ENCODE measurements around the gene MPL.

Gene MPL

DNA sequence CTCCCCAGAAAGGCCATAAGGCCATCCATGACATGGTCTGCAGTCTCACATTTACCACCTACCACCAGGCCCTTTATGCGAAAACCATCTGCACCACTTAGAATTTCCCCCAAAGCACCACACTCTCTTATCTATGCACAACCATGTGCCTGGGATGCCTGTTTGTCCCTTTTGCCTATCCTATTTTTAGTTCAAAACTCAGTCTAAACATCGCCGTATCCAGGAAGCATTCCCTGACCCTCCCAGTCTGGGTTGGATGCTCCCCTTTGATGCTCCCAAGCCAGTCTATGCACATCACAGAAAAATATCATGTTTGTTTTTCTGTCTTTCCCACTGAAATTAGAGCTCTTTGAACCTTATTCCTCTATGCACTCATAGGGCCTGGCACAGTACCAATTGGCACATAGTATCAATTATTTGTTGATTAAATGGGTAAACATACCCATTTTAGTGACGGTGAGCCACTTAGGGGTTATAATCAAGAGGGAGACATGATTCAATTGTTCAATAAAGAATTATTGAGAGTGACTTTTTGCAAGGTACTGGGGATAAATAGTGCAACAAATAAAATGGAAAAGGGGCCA, 6.7 kb downstream of the MPL start:
- DNase-seq (ENCODE audit: low read depth in 1 of 2, low spot score in 1 of 2), result no peak
- no peak for TF ChIP-seq JUND (IDR thresholded peaks at IDR 0.05; ENCODE audit: low read depth)
- in situ Hi-C loops (cut with HindIII; ENCODE audit: low pct_unique_long_range_greater_than_20kb, low sequenced_read_pairs), result no loop called here

DNA sequence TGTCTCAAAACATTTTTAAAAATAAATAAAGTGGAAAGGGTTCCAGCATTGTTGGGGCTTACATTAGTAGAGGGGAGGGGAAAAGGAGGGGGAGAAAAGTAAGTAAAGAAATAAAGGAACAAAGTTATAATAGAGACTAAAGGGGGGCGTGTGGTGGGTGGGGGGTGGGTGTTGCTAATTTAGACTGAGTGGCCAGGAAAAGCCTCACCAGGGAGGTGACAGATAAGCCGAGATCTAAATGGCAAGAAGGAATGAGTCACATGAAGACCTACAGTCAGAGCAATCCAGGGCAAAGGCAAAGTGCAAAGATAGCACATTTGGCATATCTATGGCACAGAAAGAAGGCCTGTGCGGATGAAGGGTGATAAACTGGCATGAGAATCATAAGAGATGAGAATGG, 7.5 kb downstream of the MPL start:
- TF ChIP-seq JUND (IDR thresholded peaks at IDR 0.05; ENCODE audit: low read depth), result no peak
- no peak for DNase-seq (ENCODE audit: low read depth in 1 of 2, low spot score in 1 of 2)
- in situ Hi-C loops (cut with HindIII; ENCODE audit: low pct_unique_long_range_greater_than_20kb, low sequenced_read_pairs), result no loop called here

DNA sequence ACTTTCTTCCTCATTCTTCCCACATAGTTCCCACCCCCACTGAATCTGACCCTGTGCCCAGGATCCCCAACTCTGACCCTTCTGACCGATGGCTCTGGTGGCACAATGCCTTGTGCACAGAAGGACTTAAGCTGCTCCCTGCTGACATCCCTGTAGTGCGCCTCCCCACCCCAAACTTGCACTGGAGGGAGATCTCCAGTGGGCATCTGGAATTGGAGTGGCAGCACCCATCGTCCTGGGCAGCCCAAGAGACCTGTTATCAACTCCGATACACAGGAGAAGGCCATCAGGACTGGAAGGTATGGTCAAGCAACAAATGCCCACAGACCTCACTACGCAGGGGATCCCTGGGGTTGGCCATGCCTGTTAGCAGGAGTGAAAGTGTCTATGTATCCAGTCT, 9.0 kb downstream of the MPL start:
- in situ Hi-C loops (cut with HindIII; ENCODE audit: low pct_unique_long_range_greater_than_20kb, low sequenced_read_pairs), result no loop called here
- TF ChIP-seq JUND (IDR thresholded peaks at IDR 0.05; ENCODE audit: low read depth), result no peak
- DNase-seq (ENCODE audit: low read depth in 1 of 2, low spot score in 1 of 2), result no peak

DNA sequence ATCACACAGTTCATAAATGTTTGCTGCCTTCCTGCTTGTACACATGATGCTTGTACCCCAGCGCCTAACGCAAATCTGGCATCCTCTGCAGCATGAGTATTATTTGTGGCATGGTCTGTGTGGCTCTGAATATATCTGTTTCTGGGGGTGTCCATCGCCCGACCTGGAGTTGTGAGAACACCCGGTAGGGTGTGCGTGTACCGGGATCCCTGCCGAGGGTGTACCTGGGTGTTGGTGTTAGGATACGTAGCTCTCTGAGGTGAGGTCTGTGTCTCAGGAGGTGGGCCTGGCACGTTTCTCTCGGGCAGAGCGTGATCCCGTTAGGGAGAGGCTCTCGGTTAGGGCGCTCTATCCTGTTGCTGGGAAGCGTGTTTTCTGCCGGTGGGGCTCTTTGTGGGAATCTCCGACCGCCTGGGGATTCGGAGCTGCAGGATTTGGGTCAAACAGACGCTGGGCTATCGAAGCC, 10.8 kb downstream of the MPL start:
- peak; percentile 23 to 52 for DNase-seq (ENCODE audit: low read depth in 1 of 2, low spot score in 1 of 2)
- no peak for TF ChIP-seq JUND (IDR thresholded peaks at IDR 0.05; ENCODE audit: low read depth)
- in situ Hi-C loops (cut with HindIII; ENCODE audit: low pct_unique_long_range_greater_than_20kb, low sequenced_read_pairs), result no loop called here

DNA sequence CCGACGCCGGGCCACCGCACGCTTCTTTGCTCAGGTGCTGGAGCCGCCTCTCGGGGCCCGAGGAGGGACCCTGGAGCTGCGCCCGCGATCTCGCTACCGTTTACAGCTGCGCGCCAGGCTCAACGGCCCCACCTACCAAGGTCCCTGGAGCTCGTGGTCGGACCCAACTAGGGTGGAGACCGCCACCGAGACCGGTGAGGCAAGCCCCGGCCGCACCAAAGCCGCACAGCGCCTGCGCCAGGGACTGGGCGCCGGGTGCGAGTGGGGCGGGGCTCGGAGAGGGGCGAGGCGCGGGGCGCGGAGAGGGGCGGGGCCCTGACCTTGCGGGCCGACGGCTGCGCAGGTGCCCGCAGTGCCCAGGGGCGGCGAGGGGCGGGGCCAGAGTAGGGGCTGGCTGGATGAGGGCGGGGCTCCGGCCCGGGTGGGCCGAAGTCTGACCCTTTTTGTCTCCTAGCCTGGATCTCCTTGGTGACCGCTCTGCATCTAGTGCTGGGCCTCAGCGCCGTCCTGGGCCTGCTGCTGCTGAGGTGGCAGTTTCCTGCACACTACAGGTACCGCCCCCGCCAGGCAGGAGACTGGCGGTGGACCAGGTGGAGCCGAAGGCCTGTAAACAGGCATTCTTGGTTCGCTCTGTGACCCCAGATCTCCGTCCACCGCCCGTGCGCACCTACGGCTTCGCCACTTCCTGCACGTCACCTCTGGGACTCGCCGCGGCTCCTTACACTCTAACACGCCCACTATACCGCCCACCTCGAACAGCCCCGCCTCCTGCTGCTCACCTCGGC, 11.4 kb downstream of the MPL start:
- in situ Hi-C loops (cut with HindIII; ENCODE audit: low pct_unique_long_range_greater_than_20kb, low sequenced_read_pairs), result no loop called here
- DNase-seq (ENCODE audit: low read depth in 1 of 2, low spot score in 1 of 2), result peak; percentile 85 to 89
- TF ChIP-seq JUND (IDR thresholded peaks at IDR 0.05; ENCODE audit: low read depth), result no peak

DNA sequence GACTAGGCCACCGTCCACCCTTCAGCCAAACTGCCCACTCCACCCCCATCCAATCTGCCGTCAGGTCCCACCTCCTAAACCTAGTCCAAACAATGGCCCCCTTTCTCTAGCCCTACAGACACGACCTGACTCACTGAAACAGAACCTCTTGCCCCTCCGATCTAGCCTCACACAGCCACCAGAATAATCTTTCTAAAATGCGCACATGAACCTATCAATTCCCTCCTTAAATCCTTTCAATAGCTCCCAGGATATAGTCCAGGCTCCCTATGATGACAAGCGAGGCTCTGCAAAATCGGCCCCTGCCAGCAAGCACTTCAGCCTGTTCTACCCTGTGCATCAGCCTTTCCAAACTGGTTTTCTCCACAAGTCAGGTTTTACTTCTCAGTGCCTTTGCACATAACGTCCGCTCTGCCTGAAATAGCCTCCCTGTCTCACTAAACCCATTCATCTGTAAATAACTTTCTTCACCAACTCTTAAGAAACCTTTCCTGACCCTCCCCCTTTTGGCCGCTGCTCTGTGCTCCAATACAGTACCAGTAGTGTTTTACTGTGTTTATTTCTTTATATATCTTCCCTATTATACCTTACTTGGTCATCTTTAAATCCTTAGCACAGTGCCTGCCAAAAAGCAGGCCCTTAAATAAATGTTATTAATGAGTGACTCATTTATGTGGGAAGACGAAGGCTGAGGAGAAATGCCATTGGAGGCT, 12.1 kb downstream of the MPL start:
- no peak for TF ChIP-seq JUND (IDR thresholded peaks at IDR 0.05; ENCODE audit: low read depth)
- in situ Hi-C loops (cut with HindIII; ENCODE audit: low pct_unique_long_range_greater_than_20kb, low sequenced_read_pairs), result no loop called here
- peak; percentile 6 to 33 for DNase-seq (ENCODE audit: low read depth in 1 of 2, low spot score in 1 of 2)

DNA sequence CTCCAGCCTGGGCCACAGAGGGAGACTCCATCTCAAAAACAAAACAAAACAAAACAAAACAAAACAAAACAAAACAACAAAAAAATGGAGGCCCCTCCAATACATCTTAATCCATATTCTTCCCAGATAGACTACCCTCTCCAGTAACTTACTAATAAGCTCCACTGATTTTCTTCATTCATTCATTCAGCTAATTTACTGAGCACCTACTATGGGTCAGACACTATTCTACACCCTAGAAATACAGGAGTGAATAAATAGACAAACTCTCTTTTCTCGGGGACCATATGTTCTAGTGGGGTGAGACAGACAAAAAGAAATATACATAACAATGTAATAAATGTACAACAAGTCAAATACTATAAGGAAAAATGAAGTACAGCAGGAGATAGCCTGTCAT, 13.4 kb downstream of the MPL start:
- no peak for DNase-seq (ENCODE audit: low read depth in 1 of 2, low spot score in 1 of 2)
- in situ Hi-C loops (cut with HindIII; ENCODE audit: low pct_unique_long_range_greater_than_20kb, low sequenced_read_pairs), result no loop called here
- no peak for TF ChIP-seq JUND (IDR thresholded peaks at IDR 0.05; ENCODE audit: low read depth)

DNA sequence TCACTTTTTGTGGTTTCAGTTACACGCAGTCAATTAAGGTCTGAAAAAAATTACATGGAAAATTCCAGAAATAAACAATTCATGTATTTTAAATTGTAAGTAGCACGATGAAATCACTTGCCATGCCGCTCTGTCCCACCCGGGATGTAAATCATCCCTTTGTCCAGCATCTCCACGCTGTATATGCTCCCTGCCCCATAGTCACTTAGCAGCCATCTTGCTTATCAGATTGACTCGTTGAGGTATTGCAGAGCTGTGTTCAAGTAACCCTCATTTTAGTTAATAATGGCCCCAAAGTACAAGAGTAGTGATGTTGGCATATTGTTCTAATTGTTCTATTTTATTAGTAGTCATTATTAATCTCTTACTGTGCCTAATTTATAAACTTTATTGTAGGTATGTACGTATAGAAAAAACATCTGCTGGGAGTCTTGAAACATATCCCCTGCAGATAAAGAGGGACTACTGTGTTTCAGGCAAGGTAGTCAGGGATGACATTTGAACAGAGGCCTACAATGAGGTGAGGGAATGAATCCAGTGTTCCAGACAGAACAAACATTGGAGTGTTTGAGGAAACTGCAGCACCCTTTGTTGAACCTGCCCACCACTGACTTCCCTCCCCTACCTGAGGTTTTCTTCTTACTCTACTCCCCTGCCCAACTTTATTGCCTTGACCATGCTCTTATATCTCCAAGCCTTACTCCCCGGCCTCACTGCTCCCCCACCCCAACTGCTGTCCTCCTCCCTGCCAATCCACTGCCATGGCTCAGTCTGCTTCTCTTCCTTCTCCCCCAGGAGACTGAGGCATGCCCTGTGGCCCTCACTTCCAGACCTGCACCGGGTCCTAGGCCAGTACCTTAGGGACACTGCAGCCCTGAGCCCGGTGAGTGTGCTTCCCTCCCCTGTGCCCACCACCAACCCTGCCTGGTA, 14.1 kb downstream of the MPL start:
- DNase-seq (ENCODE audit: low read depth in 1 of 2, low spot score in 1 of 2), result no peak
- in situ Hi-C loops (cut with HindIII; ENCODE audit: low pct_unique_long_range_greater_than_20kb, low sequenced_read_pairs), result no loop called here
- TF ChIP-seq JUND (IDR thresholded peaks at IDR 0.05; ENCODE audit: low read depth), result no peak

DNA sequence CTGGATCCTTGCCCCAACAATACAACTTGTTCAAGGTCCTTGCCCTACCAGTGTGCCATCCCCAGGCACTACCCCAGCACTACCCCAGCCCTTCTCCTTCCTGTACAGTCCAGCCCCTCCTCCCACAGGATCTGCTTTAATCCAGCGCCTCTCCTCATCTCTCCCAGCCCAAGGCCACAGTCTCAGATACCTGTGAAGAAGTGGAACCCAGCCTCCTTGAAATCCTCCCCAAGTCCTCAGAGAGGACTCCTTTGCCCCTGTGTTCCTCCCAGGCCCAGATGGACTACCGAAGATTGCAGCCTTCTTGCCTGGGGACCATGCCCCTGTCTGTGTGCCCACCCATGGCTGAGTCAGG, 14.7 kb downstream of the MPL start:
- no peak for TF ChIP-seq JUND (IDR thresholded peaks at IDR 0.05; ENCODE audit: low read depth)
- in situ Hi-C loops (cut with HindIII; ENCODE audit: low pct_unique_long_range_greater_than_20kb, low sequenced_read_pairs), result no loop called here
- DNase-seq (ENCODE audit: low read depth in 1 of 2, low spot score in 1 of 2), result no peak

DNA sequence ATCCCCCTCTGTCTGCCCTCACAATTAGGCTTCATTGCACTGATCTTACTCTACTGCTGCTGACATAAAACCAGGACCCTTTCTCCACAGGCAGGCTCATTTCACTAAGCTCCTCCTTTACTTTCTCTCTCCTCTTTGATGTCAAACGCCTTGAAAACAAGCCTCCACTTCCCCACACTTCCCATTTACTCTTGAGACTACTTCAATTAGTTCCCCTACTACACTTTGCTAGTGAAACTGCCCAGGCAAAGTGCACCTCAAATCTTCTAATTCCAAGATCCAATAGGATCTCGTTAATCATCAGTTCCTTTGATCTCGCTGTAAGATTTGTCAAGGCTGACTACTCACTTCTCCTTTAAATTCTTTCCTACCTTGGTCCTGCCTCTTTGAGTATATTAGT, 15.3 kb downstream of the MPL start:
- no peak for DNase-seq (ENCODE audit: low read depth in 1 of 2, low spot score in 1 of 2)
- TF ChIP-seq JUND (IDR thresholded peaks at IDR 0.05; ENCODE audit: low read depth), result no peak
- in situ Hi-C loops (cut with HindIII; ENCODE audit: low pct_unique_long_range_greater_than_20kb, low sequenced_read_pairs), result no loop called here

DNA sequence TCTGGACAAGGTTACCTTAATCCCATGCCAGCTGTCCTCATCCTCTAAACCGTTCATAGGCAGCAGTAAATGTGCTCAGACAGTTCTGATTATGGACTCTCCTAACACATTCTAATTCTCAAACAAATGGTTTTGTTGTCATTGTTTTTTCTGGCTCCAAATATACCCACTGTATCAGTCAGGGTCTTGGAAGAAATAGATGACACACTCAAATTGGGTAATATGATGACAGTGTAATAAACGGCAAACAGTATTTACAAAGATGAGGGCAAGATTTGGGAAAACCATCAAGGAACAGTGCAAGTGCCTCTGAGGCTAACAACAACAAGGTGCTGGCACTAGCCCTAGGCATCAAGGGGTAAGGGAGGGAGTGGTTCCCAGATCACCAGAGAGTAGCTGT, 16.9 kb downstream of the MPL start:
- TF ChIP-seq JUND (IDR thresholded peaks at IDR 0.05; ENCODE audit: low read depth), result no peak
- in situ Hi-C loops (cut with HindIII; ENCODE audit: low pct_unique_long_range_greater_than_20kb, low sequenced_read_pairs), result no loop called here
- no peak for DNase-seq (ENCODE audit: low read depth in 1 of 2, low spot score in 1 of 2)

DNA sequence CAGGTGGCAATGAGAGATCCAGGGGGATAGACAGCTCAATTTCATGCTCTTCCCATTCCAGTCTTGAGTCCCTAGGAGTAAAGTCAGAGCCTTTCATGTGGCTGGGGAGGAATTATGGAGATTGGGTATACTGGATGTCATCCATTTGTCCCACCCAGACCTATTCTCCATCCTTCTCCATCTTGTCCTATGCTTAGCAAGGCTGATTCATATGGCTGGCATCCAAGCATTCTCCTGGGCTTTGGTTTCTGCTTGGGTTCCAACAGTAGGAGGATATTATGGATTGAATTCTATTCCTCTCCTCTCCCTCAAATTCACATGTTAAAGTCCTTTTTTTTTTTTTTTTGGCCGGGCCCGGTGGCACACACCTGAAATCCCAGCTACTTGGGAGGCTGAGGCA, 17.3 kb downstream of the MPL start:
- in situ Hi-C loops (cut with HindIII; ENCODE audit: low pct_unique_long_range_greater_than_20kb, low sequenced_read_pairs), result no loop called here
- DNase-seq (ENCODE audit: low read depth in 1 of 2, low spot score in 1 of 2), result no peak
- no peak for TF ChIP-seq JUND (IDR thresholded peaks at IDR 0.05; ENCODE audit: low read depth)

Data from T47D (cell line).